SK-N-SH (cell line): ENCODE data around the gene SLC26A11.
"Not testable (repeated sequence)": the region's sequence is repeated elsewhere in the genome, so short reads cannot be mapped to it uniquely, and the experiment has no call there.

Source experiments
- FOXM1 ChIP-seq: IDR thresholded peaks from 2 replicates; pipeline ENCODE4 v1.4.0; 2012; ENCODE audit warnings: low read depth, mild to moderate bottlenecking
- JUND ChIP-seq: IDR thresholded peaks from 2 replicates; pipeline ENCODE4 v1.4.0; 2012
- NRF1 ChIP-seq: IDR thresholded peaks from 2 replicates; pipeline ENCODE4 v1.6.1; 2012; ENCODE audit warnings: low read depth, mild to moderate bottlenecking, low read length
- POLR2AphosphoS5 ChIP-seq: IDR thresholded peaks from 2 replicates; pipeline ENCODE4 v1.6.1; 2012; ENCODE audit warnings: low read depth, low read length
- RAD21 ChIP-seq: IDR thresholded peaks from 2 replicates; pipeline ENCODE4 v1.6.1; 2012; ENCODE audit warnings: mild to moderate bottlenecking, low read length
- REST ChIP-seq: IDR thresholded peaks from 2 replicates; pipeline ENCODE4 v1.6.1; 2012; ENCODE audit warnings: mild to moderate bottlenecking, low read depth, low read length, moderate library complexity
- RFX5 ChIP-seq: IDR thresholded peaks from 2 replicates; pipeline ENCODE4 v1.6.1; 2012; ENCODE audit warnings: mild to moderate bottlenecking, improper control_type of control experiment, low read length
- SIN3A ChIP-seq: IDR thresholded peaks from 2 replicates; pipeline ENCODE4 v1.6.1; 2012; ENCODE audit warnings: low read depth, mild to moderate bottlenecking, low read length, moderate library complexity, borderline replicate concordance
- TAF1 ChIP-seq: IDR thresholded peaks from 2 replicates; pipeline ENCODE4 v1.6.1; 2012; ENCODE audit warnings: low read depth, mild to moderate bottlenecking, low read length, moderate library complexity, borderline replicate concordance
- USF1 ChIP-seq: IDR thresholded peaks from 2 replicates; pipeline ENCODE4 v1.4.0; 2012; ENCODE audit warnings: low read depth, borderline replicate concordance
- YY1 ChIP-seq: IDR thresholded peaks from 2 replicates; pipeline ENCODE4 v1.4.0; 2012; ENCODE audit warnings: low read depth, mild to moderate bottlenecking
- TF ChIP-seq, protein P1 (sequence below): fragments of 200-600 bp; sonication (generic); IDR thresholded peaks from 2 replicates; pipeline ENCODE4 v1.6.1; 2017; ENCODE audit warnings: antibody characterized with exemption, mild to moderate bottlenecking, moderate library complexity
- TF ChIP-seq, protein P2 (sequence below): IDR thresholded peaks from 2 replicates; pipeline ENCODE4; 2012
- TF ChIP-seq, protein P3 (sequence below): fragments of 150-350 bp; IDR thresholded peaks from 2 replicates; pipeline ENCODE4 v1.6.1; 2017; ENCODE audit warnings: antibody characterized with exemption, low read length, low read depth, borderline replicate concordance

- TF ChIP-seq SIN3A, TAF1, FOXM1, RAD21, RFX5, YY1, NRF1, JUND, USF1, POLR2AphosphoS5, REST: not testable (repeated sequence)
- TF ChIP-seq, protein P1, sequence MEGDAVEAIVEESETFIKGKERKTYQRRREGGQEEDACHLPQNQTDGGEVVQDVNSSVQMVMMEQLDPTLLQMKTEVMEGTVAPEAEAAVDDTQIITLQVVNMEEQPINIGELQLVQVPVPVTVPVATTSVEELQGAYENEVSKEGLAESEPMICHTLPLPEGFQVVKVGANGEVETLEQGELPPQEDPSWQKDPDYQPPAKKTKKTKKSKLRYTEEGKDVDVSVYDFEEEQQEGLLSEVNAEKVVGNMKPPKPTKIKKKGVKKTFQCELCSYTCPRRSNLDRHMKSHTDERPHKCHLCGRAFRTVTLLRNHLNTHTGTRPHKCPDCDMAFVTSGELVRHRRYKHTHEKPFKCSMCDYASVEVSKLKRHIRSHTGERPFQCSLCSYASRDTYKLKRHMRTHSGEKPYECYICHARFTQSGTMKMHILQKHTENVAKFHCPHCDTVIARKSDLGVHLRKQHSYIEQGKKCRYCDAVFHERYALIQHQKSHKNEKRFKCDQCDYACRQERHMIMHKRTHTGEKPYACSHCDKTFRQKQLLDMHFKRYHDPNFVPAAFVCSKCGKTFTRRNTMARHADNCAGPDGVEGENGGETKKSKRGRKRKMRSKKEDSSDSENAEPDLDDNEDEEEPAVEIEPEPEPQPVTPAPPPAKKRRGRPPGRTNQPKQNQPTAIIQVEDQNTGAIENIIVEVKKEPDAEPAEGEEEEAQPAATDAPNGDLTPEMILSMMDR = not testable (repeated sequence)
- TF ChIP-seq, protein P2, sequence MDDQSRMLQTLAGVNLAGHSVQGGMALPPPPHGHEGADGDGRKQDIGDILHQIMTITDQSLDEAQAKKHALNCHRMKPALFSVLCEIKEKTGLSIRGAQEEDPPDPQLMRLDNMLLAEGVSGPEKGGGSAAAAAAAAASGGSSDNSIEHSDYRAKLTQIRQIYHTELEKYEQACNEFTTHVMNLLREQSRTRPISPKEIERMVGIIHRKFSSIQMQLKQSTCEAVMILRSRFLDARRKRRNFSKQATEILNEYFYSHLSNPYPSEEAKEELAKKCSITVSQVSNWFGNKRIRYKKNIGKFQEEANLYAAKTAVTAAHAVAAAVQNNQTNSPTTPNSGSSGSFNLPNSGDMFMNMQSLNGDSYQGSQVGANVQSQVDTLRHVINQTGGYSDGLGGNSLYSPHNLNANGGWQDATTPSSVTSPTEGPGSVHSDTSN = not testable (repeated sequence)
- TF ChIP-seq, protein P3, sequence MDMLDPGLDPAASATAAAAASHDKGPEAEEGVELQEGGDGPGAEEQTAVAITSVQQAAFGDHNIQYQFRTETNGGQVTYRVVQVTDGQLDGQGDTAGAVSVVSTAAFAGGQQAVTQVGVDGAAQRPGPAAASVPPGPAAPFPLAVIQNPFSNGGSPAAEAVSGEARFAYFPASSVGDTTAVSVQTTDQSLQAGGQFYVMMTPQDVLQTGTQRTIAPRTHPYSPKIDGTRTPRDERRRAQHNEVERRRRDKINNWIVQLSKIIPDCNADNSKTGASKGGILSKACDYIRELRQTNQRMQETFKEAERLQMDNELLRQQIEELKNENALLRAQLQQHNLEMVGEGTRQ = not testable (repeated sequence)
Observed at GRCh38 chr17:80258296-80258695, 38.1 kb downstream of the SLC26A11 start.
